HL-60/S4 (cell line): Measurements from ENCODE around the gene ASPHD2.
"Not testable (repeated sequence)": the region's sequence is repeated elsewhere in the genome, so short reads cannot be mapped to it uniquely, and the experiment has no call there.

ENCODE experiments used
- in situ Hi-C: fragments of 300-500 bp; cut with MboI; formaldehyde crosslinking; loops from 2 replicates; pipeline ENCODE4 v1.14.3; 2022; ENCODE audit warnings: low sequenced_read_pairs

ASPHD2 gene

DNA sequence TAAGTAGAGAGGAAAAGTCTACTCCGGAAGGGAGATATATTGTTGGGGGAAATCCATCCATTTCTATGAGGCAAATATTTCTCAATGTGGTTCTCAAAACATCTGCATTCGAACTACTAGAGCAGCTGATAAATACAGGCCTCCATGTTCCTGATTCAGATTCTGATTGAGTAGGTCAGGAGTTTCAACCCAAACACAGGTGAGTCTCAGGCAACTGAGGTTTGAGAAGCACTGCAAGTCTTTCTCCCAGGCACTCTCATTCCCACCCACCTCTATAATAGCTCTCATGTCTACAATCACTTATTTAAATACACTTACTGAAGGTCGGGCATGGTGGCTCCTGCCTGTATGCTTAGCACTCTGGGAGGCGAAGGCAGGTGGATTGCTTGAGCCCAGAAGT is 14.7 kb upstream of the ASPHD2 start:
- in situ Hi-C loops: no loop called here

DNA sequence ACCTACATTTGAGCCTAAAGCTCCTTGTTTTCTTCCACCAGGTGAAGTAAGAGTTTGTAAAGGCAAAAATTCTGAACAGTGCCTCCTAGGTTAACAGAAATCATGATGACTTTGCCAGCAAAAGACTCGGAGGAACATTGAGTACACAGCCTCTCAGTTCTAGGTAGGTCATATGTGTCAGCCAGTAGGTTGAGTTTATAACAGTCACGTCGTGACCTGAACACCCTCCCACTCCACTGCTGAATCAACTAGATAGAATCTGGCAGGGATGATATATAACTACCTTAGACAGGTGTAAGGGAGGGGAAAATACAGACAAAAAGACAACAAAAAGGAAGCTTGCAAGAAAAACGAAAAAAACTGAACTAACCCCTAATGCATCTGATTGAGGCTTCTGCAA is 12.8 kb upstream of the ASPHD2 start:
- in situ Hi-C loops: no loop called here

DNA sequence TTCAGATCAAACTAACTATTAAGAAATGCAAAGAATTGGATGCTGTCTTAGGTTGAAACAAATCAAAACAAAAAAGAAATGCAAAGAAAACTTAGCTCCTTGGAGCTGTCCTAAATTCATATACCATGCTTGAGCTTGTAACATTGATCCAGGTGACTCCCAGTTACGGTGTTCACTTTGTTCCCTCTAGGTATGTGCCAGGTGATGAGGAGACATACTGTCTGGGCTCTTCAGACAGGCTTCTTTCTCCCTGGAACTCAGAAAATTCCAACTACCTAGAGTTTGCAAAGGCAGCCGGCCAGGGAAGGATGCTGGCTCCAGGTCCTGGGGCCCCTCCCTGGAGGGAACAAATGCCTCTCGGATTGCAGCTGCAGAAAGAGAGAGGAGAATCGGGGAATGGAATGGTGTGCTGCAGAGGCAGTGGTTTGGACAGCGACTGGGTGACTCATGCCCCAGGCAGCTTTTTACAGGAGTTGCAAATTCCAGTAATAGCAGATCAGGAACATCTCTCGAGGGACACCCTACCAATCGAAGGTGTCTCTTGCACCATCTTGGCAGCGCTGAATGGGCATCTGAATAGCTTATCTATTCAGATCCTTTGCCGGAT is 12.3 kb upstream of the ASPHD2 start:
- in situ Hi-C loops: no loop called here

DNA sequence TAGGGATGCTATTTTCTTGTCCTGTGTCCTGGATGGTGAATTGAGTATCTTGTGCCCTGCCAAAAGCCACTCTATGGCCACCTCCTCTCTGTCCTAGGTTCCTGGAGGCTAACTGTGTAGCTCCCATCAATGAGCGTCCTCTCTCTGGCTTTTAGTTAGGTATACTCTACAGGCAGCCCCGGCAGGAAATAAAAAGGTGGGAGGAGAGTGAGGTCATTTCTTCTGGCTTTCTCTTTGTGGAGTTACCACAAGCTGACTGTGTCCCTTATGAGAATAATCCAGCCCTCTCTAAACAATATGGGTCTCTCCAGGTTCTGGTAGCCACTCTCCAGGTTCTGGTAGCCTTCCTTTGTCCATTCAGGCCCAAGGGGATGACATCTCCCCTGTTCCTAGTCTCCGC is 11.7 kb upstream of the ASPHD2 start:
- in situ Hi-C loops: no loop called here

DNA sequence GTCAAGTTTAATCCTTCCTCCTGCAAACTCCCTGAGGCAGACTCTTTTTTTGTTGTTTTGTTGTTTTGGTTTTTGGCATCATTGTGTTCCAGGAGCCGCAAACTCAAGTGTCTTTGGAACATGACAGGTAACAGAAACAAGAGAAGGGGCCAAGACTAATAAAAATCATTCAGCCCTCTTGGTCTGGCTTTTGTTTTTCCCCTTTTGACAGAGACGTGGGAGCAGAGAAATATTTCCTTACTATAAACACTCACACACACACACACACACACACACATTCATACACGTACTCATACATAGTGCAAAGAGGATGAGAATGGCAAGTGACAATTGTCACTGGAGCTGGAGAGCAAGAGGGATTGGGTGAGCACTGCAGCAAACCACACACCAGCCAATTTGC is 10.4 kb upstream of the ASPHD2 start:
- in situ Hi-C loops: no loop called here

DNA sequence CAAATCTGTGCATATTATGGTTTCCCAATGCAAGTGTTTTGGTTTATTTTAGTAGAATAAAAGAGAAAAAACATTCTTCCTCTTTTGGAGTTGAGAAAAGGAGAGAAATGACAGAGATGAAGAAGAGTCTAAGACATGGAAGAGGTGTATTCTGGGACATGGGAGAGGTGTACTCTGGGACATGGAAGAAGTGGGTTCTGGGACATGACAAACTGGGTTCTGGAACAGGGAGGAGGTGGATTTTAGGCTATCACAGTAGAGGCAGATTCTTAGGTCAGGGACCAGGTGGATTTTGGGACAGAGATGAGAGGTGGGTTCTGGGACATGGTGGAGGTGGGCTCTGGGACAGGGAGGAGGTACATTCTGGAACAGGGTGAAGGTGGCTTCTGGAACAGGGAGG is 2.1 kb upstream of the ASPHD2 start:
- in situ Hi-C loops: no loop called here

DNA sequence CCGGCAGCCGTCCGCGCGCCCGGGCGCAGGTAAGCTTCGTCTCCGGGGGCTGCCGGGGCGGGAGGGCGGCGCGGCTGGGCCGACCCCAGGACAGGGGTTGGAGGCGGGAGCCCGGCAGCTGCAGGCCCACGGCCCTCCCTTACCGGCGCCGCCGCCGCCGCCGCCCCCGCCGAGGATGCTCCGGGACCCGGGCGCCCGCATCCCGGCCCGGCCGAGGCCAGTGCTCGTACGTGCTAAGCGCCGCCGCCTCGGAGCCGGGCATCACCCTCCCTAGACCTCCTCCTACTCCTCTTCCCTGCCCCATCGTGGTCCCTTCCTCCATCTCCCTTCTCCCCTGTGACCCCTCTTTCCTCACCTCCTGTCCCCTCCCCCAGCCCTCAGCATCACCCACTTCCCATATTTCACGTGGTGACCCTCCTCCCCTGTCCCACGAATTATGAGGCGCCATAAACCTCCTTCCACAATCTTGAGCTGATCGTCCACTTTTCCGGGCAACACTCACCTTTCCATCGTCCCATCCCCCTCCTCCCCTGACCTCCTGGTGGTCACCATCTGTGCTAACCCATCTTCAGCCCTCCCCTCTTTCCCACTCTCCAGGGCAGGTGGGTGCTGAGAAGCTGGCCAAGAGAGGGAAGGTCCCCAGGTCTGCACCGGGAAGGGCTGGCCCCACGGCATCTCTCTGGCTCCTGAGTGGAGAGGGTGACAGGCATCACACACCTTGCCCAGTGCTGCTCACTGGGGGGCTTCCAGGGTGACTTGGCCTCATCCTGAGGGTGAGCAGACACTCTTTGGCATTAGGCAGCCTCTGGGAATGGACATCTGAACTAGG is 612 bp downstream of the ASPHD2 start:
- in situ Hi-C loops: no loop called here

DNA sequence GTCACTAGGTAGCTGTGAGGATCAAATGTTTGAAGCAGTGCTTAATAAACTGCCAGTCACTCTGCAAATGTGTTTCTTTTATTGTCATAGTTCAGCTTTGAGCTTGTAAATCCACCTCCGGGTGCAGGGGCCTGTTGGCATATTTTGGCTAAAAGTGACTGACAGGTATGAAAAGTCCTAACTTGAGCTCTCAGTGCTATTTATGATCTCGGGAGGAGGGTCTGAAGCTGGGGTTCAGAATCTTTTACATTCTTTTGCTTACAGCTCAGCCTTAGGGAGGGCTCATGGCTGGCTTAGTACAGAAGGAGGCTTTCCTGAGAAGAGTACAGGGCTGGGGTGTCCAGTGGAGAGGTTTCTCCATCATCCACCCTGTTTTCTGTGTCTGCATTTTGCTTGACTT is 1.5 kb downstream of the ASPHD2 start:
- in situ Hi-C loops: no loop called here

DNA sequence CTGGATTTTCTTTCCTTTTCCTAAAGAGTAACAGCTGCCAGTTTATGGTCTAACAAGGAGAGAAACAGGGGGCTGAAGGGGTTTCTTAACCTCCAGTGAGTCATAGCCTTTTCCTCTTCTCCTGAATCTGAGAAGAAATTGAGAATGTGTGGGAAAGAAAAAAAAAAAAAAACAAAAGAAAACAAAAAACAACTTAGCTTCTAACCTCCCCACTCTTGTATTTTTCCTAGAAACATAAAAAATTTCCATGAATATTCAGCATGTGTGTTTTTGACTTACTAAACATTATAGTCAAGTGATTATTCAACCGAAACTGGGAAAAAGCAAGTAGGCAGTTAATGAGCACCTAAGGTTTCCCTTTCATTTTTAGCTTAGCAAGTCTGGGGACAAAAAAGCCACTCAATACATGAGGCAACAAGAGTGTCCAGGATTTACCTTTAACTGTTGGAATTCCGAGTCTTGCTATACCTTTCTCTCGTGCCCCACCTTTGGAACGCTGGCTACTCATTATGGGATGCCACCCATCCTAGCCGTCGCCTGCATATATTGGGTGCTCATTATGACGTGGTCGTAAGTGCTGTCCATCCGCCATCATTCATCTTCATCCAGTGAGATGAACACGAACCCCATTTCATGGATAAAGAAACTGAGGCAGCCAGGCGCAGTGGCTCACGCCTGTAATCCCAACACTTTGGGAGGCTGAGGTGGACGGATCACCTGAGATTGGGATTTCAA is 2.4 kb downstream of the ASPHD2 start:
- in situ Hi-C loops: no loop called here

DNA sequence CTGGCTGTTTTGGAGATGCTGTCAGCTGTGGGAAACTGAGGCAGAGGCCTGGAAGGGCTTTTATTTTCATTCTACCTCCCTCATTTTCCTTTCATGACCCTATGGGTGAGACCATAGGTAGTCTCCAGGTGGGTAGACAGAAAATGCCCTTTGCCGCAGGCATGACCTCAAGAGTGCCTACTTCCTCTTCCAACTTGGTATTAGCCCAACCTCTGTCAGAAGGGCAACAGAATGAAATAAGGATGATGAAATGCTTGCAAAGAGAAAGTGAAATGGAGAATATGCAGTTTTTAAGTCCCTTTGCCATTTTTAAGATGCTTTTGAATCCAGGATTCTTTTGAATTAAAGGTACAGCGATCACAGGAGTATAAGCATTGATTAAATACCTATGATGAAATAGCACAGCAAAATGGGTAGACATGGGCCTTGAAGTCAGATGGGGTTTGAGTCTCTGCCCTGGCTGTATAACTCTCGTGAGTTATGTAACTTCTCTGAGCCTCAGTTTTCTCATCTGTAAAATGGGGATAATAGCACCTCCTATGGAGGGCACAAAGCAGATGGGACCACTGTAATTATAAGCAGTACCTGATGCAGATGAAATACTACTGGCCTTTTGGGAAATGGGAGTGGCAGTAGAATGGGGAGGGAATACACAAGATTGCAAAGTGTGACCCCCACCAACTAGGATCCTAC is 3.7 kb downstream of the ASPHD2 start:
- in situ Hi-C loops: no loop called here

DNA sequence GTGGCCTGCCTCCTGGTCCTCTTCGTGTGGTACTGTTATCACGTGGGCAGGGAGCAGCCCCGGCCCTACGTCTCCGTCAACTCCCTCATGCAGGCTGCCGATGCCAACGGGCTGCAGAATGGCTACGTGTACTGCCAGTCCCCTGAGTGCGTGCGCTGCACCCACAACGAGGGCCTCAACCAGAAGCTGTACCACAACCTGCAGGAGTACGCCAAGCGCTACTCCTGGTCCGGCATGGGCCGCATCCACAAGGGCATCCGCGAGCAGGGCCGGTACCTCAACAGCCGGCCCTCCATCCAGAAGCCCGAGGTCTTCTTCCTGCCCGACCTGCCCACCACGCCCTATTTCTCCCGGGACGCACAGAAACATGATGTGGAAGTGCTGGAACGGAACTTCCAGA is 4.7 kb downstream of the ASPHD2 start:
- in situ Hi-C loops: no loop called here

DNA sequence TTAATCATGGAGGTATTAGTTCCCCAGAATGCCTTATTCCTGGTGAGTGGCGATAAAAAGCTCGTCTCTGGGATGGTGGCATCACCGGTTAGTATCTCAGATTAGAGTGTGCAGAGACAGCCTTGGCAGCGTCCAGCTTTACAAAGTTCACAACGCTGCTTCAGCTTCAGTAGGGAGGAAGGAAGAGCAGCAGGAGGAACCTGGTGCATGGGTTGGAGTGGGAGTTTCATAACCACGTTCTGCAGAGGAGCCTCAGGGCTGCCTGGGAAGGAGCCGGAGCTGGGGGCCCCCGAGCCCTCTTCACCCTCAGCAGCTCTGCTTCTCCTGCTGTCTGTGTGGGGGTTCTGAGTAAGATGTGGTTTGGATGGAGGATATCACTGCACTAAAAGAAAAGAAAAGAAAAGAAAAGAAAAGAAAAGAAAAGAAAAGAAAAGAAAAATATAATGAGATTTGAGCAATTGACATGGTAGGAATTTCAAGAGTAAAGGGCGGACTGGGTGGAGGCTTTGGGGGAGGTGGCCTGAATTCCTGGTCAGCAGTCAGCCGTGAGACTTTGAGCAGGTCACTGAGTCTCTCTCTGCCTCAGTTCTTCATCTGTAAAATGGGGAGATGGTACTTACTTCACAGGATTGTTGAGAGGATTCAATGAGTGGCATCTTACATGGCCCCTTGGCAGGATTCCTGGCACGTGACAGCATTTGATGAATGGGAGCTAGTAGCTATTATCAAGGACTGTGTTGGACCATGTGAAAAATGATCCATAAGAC is 6.5 kb downstream of the ASPHD2 start:
- in situ Hi-C loops: no loop called here

DNA sequence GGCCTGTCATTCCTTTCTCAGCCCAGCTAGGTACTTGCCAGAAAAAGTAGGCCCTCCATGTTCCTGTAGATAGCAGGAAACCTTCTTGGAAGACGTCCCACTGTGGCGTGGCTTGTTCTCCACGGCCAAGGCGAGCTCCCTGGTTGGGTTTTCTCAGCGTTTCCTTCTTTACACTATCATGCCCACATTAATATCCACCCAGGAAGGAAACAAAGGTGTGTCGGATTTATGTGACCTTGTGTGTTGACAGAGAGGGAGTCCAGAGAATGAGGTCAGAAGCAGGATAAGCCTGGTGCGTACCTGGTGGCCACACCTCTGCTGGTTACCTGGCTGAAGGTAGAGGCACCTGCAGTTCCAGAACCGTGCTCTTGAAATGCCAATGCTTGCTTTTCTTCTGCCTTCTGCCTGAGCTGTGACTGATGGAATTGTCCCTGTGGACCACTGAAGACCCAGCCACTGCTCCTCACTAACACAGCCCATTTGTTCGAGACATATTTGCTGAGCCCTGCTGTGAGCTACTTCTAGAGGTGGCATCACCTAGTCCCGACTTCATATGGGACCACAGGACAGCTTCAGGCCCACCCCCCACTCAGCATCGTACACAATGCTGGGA is 7.9 kb downstream of the ASPHD2 start:
- in situ Hi-C loops: no loop called here

DNA sequence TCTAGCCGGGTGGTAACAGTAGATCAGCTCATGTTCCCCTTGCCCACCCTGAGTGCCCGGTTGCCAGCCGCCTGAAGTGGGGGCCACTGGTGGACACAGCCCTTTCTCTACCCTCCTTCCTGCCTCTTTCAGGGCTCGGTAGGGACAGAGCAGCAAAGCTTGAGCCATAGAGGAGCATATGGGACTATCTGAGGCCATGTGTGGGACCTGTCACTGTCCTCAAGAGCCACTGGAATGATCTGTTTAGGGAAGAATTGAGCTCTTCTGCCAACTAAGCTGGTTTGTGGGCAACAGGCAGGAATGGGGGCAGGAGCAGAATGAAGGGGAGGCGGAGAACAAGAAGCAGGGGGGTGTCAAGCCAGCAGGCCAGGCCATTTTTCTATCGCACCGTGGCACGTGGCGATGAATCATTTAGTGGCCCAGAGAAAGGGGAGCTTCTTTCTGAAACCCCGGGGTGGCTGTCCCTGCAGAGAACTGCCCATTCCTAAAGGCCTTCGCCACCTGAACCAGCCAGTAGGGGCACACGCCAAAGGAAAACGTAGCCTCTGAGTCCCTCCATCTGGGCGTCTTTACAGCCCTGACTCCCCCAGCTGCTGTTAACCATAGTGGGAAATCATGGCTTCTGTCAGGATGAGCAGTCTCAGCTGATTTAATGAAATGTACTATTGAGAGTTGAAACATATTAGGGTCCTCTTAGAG is 8.8 kb downstream of the ASPHD2 start:
- in situ Hi-C loops: no loop called here

DNA sequence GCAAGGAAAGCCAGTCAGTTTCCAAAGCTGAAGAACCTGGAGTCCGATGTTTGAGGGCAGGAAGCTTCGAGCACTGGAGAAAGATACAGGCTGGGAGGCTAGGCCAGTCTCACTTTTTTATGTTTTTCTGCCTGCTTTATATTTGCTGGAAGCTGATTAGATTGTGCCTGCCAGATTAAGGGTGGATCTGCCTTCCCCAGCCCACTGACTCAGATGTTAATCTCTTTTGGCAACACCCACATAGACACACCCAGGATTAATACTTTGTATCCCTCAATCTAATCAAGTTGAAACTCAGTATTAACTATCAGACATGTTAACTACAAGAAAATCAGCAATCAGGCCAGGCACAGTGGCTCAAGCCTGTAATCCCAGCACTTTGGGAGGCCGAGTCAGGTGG is 9.7 kb downstream of the ASPHD2 start:
- in situ Hi-C loops: not testable (repeated sequence)

DNA sequence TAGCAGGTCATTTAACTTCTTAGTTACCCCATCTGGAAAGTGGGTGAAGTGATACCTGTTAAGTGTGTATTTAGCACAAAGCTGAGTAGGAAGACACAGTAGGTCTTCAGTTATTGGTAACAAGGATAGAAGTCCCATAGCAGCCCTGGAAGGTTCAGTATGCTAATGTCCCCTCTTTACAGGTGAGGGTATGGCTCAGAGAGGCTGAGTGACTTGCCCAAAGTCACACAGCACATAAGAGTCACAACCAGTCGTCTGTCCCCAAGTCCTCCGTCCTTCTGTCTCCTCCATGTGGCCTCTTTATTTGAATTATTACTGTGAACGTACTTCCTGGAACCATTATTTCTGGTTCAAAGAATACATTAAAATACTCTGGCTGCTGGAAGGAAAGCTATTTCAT is 10.5 kb downstream of the ASPHD2 start:
- in situ Hi-C loops: no loop called here

DNA sequence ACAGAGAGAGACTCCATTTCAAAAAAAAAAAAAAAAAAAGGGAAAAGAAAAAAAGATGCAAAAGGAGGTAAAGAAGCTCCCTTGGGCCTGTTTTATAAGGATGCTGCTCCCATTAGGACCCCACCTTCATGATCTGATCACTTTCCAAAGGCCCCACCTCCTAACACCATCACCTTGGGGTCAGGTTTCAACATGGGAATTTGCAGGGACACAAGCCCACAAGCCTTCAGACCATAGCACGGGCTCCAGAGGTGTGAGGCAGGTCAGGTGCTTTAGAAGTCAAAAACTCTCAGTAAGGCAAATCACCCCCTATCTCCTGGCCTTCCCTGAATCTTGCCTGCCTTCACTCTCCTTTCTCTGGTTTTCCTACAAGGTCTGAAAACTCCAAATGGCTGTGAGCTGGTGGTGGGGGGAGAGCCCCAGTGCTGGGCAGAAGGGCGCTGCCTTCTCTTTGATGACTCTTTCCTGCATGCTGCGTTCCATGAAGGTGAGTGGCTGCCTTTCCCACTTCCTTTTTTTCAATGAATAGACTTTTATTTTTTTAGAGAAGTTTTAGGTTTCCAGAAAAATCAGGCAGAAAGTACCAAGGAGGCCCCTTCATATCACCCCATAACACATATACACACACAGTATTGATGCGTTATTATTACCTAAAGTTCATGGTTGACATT is 13.2 kb downstream of the ASPHD2 start:
- in situ Hi-C loops: no loop called here

DNA sequence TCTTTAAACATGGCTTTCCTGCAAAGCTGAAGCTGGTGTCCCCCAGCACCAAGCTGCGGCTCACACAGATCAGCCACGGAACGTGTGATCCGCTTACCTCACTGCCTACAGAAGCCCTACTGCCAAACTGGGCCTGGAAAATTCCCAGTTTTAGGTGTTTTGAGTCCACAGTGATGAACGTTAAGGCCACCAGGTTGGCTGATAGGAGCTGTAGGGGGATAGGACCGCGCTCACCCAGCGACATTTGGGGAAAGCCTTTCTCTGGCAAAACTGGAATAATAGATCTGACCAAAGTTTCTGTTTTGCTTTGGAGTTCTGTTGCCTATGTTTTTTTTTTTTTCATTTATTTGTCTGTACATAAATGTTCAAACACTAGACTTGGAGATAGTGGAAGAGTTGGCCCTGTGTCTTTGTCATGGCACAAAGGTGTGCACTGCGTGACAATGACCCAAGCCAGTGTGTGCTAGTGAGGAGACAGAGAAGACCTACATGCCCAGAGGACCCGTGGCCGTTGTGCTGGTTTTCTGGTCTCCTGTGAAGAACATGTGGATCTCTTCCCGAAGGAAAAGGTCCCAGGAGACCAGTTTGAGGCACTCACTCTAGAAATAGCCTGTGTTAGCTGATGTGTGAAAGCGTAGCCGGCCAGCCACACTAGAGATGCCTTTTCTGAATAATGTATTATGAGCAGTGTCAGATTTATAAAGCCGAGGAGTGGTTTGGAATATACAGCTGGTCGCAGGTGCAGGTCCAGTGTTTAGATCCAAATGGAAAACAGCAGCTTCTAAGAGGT is 15.0 kb downstream of the ASPHD2 start:
- in situ Hi-C loops: no loop called here
